ENCODE data around the gene LRMDA. TPM values are rescaled to one million over a fixed set of nuclear protein-coding genes. Genes with fewer than 3 reads are reported as not detected.

LRMDA gene
- total RNA-seq, 1 donor from 2014 or later = 18.7 TPM

- H3K27me3 ChIP-seq (ENCODE audit: control insufficient read depth, insufficient read depth, low read length) = no peaks in the 10 kb centered on the region
- DNase-seq (ENCODE audit: low read depth) = no peak
- TF ChIP-seq, protein P1, sequence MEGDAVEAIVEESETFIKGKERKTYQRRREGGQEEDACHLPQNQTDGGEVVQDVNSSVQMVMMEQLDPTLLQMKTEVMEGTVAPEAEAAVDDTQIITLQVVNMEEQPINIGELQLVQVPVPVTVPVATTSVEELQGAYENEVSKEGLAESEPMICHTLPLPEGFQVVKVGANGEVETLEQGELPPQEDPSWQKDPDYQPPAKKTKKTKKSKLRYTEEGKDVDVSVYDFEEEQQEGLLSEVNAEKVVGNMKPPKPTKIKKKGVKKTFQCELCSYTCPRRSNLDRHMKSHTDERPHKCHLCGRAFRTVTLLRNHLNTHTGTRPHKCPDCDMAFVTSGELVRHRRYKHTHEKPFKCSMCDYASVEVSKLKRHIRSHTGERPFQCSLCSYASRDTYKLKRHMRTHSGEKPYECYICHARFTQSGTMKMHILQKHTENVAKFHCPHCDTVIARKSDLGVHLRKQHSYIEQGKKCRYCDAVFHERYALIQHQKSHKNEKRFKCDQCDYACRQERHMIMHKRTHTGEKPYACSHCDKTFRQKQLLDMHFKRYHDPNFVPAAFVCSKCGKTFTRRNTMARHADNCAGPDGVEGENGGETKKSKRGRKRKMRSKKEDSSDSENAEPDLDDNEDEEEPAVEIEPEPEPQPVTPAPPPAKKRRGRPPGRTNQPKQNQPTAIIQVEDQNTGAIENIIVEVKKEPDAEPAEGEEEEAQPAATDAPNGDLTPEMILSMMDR (IDR thresholded peaks at IDR 0.05; ENCODE audit: insufficient read depth, low read length, poor library complexity, severe bottlenecking) = no peak
- H3K4me3 ChIP-seq (ENCODE audit: low read depth, low read length) = no peak overlapping the region
- H3K36me3 ChIP-seq (ENCODE audit: control insufficient read depth, insufficient read depth, low read length) = no peaks in the 10 kb centered on the region
Observed at GRCh38 chr10:75606203-75606779, 174.9 kb downstream of the LRMDA start.

DNA sequence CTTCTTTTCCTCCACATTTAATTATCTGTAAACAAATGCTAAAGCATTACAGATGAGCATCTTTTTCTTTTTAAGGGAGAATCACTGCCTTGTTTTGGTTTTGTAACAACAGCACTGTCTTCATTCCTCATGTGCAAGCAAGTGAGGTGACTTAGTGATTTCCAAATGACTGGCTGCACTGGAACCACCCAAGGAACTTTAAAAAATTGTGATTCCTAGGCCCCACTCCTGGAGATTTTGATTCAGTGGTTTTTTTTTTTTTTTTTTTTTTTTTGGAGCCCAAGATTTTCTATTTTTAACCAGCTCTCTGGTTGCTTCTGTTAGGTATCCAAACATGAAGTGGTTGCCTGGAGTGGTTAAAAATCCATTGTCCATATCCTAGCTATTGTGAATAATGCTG is 176.2 kb downstream of the LRMDA start:
- DNase-seq (ENCODE audit: low read depth) = no peak

GRCh38 chr10:75610183-75610582 is 178.8 kb downstream of the LRMDA start:
- TF ChIP-seq, protein P1 (IDR thresholded peaks at IDR 0.05; ENCODE audit: insufficient read depth, low read length, poor library complexity, severe bottlenecking) = no peak
- H3K27me3 ChIP-seq (ENCODE audit: control insufficient read depth, insufficient read depth, low read length) = no peaks in the 10 kb centered on the region
- no peaks in the 10 kb centered on the region for H3K36me3 ChIP-seq (ENCODE audit: control insufficient read depth, insufficient read depth, low read length)
- no peak for DNase-seq (ENCODE audit: low read depth)
- no peak overlapping the region for H3K4me3 ChIP-seq (ENCODE audit: low read depth, low read length)

More for the DNA sequence above, 176.2 kb downstream of the LRMDA start:
- Histone ChIP-seq H3K27me3 (ENCODE audit: control insufficient read depth, insufficient read depth, low read length) (no peaks in the 10 kb centered on the region), H3K36me3 (ENCODE audit: control insufficient read depth, insufficient read depth, low read length) (no peaks in the 10 kb centered on the region), H3K4me3 (ENCODE audit: low read depth, low read length) (no peak overlapping the region)
- TF ChIP-seq, protein P1 (IDR thresholded peaks at IDR 0.05; ENCODE audit: insufficient read depth, low read length, poor library complexity, severe bottlenecking) = no peak

DNA sequence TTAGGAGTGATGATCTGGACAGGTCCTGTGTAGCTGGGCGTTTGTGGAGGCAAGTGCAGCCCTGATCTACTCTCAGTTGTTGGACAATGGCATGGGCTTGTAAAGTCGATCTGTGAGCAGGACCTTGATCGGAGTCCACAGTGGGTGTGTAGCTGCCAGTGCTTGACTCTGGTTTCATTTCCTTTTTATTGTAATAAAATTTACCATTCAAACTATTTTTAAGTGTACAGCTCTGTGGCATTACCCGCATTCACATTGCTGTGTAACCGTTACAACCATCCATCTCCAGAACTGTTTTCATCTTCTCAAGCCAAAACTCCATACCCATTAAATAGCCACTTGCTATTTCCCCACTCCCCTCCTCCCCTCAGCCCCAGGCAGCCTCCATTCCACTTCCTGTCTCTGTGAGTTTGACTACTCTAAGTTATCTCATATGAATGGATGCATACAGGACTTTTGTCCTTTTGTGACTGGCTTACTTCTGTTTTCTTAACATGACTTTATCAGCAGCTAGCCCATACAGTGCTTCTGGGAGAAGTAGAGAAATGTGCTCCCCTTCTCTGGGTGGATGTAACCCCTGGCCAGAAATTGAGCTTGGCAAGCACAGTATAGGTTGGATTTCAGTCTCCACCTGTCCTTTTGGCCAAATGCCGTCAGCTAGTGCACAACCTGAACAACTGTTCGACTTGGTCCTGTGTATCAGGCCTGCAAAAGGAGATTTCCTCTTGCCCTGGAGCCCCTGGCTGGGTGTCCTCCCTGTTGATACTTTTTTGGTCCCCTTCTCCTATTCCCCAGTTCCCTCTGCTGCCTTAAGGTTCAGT is 180.0 kb downstream of the LRMDA start:
- H3K4me3 ChIP-seq (ENCODE audit: low read depth, low read length) = no peak overlapping the region
- H3K27me3 ChIP-seq (ENCODE audit: control insufficient read depth, insufficient read depth, low read length) = no peaks in the 10 kb centered on the region
- TF ChIP-seq, protein P1 (IDR thresholded peaks at IDR 0.05; ENCODE audit: insufficient read depth, low read length, poor library complexity, severe bottlenecking) = no peak
- no peak for DNase-seq (ENCODE audit: low read depth)
- H3K36me3 ChIP-seq (ENCODE audit: control insufficient read depth, insufficient read depth, low read length) = no peaks in the 10 kb centered on the region

DNA sequence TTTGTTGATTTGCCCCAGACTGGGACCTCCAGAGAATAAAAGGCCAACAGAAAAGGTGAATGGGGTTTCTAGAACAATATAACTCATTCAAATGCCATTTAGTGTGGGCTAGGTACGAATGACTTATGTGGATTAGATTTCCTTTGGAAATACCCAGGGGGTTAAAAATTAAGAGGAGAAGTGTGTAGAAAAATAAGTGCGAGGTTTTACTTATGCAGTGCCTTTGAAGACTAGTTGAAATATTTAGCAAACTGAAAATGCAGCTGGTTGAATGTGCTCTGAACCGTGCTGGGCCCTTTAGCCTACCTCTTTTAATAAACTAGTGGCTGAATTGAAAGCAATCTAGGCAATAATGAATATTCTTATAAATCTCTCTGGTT is 180.6 kb downstream of the LRMDA start:
- TF ChIP-seq, protein P1 (IDR thresholded peaks at IDR 0.05; ENCODE audit: insufficient read depth, low read length, poor library complexity, severe bottlenecking) = no peak
- DNase-seq (ENCODE audit: low read depth) = peak; percentile 38
- Histone ChIP-seq H3K4me3 (ENCODE audit: low read depth, low read length) (no peak overlapping the region), H3K36me3 (ENCODE audit: control insufficient read depth, insufficient read depth, low read length) (no peaks in the 10 kb centered on the region), H3K27me3 (ENCODE audit: control insufficient read depth, insufficient read depth, low read length) (no peaks in the 10 kb centered on the region)
